HG02763 (cell line): Measurements from ENCODE around the gene GNAT3.

ENCODE experiments used
- ATAC-seq: cut with Tn5 transposase; IDR thresholded peaks from one replicate; pipeline ENCODE4 v1.9.1; 2021; ENCODE audit warnings: mild to moderate bottlenecking, moderate library complexity; ENCODE audit not compliant: unreplicated experiment

The GNAT3 gene

DNA sequence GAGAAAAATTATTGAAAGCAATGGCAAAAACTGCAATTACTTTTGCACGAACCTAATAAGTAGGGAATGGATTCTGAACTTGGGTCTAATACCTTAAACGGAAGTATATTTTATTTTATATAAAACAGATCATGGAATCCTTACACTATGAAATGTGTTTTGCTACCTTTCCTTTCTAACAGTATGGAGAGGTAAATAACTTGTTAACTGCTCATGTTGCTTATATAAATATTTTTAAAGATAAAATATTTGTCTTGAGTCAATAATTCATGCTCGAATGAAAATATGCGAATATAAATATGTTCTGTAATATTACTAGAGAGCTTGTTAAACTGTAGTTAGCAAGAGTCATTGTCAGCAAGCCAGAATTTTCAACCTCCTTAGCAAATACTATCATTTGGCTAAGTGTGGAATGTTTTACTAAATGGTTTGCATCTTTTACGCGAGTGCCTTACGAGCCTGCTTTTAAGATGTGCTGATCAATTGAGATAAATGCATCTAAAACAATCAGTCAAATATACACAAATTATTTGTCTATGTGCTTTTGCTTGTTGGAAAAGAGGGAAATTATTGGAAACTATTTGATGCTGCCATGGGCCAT is 5.9 kb downstream of the GNAT3 start:
- ATAC-seq = no peak

DNA sequence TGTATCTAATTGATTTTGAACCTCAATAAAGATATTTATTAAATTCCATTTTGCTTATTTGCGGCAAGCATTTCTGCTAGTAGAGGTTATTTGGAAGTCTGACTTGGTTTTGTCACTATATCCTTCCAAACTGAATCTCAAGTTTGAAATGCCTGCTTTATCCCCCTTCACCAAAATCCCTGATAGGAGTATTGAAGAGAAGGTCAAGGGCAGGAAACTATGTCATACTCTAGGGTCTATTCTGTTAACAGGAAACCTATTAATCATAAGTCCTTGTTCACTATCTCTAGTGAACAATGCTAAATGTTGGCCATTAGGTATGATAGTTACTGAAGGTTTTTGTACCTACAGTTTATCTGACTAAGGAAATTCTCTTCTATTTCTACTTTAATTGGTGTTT is 11.5 kb downstream of the GNAT3 start:
- ATAC-seq = no peak

DNA sequence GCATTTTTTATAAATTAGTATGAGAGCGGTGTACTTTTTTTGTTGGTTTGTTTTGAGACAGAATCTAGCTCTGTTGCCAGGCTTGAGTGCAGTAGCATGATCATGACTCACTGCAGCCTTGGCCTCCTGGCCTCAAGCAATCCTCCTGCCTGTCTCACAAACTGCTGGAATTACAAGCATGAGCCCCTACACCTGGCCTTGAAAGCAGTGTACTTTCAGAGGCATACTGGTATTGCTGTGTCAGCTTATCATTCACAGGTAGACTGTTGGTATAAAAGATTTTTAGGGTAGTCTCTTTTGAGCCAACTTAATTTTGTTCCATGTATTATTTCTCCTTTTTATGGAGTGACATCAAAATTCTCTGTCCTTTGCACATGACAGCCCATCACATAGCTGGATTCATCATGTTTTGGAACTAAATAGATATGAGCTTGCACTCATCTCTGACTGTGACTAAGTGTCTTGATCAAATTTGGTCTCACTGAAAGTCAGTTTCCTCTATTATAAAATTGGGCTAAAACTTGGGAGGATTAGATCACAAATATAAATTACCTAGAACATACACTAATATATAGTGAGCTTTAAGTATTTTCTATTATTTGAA is 12.4 kb downstream of the GNAT3 start:
- ATAC-seq = no peak

DNA sequence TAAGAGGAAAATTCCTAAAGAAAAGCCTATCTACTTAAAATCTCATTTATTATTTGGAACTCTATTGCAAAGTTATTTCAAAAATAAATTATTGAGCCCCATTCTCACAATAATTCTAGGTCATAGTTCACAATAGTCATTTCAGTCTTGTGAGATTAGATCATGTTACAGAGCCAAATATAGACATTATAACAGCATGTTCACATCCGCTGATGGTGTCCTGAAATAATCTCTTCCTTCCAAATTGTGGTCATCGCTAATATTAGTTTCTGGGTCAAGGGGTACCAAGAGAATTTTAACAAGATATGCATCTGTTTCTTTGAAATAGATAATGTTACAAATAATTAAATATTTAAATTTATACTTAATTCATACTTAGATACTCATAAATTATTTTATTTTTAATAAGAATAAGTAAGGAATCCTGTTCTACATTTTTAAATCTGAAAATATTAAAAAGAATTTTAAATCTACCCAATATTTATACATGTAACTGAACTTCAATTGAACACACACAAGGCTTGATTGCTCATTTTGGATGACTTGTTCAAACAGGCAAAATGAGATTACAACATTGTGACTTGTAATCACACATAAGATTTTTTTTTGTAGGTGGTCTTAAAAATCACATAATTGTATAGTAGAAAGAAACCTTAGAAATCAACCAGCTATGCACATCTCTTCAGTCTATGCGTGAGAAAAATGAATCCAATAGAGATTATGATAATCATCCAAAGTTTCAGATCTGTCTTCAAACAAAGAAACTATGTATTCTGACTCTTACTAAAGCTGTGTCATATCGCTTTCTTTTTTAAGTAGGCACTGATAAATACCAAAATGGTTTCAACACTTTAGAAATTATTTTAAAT is 13.1 kb downstream of the GNAT3 start:
- ATAC-seq = no peak

DNA sequence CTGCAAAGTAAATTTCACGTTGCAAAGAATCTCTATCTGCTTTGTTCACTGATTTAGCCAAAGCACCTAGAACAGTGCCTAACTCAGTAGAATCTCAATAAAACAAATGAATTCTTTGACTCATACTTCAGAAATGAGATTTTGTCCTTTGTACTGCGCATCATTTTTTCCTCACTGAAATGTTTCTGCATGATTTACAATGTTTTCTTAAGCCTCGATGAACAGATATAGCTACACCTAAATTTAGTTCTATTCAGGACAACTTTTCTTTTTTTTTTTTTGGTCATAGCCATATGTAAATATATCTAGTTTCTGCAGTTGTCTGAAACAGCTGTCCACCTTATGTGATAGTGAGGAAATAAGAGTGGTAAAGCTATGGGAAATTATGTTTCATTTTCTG is 15.3 kb downstream of the GNAT3 start:
- ATAC-seq = no peak

DNA sequence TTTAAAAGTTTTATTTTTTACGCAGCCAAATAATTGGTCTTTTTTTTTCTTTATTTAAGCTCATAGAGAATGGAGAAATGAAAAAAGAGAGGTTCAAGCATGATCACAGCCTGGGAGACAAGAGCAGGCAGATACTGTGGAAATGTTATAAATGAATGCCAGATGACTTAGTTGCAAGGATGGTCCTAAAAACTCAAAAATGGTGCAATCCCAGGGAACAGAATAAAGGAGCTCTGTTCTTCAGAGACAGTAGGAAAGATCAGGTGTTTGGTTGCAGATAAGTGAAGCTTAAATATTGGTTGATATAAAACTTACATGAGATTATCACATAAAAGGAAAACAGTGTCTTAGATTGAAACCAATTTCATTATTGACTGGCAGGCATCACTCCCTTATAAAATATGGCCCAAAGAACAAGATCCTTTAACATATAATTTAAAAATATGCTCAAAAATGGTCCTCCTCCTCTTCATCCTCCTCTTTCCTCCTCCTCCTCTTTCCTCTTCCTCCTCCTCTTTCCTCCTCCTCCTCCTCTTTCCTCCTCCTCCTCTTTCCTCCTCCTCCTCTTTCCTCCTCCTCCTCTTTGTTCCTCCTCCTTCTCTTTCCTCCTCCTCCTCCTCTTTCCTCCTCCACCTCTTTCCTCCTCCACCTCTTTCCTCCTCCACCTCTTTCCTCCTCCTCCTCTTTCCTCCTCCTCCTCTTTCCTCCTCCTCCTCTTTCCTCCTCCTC is 18.6 kb downstream of the GNAT3 start:
- ATAC-seq = no peak

DNA sequence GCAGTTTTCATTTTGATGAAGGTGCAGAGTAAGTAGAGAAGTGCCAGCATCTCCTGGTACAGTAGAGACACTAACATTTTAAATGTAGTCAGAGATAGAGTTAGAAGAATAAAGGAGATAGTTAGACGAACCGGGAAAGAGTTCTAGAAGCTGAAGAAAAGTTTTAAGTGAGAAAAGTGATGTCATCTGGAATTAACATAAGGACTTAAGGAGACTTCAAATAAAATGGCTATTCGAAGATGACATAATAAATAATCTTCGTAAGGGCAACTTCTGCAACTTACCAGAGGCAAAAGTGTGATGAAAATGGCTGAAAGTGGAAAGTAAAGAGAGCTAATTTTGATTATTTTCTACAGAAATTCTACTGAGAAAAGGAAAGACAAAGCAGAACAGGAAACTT is 20.4 kb downstream of the GNAT3 start:
- ATAC-seq = no peak

DNA sequence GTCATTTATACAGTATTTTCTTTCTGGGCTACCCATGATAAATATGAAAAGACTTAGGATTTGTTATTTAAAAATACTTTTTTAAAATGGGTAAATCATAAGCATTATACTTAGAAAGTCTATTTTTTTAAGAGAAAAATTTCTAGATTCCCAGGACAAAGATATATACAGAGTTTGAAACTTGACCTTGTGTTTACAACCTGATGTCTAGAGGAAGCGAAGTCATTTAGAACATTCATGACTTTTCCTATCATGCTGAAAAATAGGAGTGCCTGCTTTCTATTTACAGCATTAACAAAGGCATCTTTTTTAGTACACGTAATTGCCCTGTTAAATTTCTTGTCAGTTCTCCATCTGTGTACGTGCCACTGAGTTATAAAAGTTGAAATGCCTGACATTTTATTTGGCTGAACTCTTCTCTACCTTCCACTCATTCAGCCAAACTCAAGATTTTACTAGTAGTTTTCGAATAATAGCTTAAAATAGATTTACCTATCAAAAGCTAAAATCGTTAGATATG is 23.0 kb downstream of the GNAT3 start:
- ATAC-seq = no peak

DNA sequence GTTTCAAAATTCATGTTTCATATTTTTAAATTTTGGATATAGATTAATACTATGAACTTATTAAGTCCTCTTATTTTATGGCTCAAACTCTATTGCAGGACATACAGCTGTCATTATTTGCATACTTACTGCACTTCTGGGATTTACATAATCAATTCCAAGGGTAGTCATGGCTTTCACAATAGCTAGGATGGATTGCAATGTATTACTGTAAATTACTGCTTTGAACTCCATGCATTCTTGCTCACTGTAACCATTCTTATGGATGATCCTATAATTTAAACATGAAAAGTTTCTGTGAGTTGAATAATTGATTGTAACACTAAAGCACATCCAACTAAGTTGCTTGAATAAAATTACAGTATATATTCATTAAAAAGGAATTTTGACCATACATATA is 23.5 kb downstream of the GNAT3 start:
- no peak for ATAC-seq

DNA sequence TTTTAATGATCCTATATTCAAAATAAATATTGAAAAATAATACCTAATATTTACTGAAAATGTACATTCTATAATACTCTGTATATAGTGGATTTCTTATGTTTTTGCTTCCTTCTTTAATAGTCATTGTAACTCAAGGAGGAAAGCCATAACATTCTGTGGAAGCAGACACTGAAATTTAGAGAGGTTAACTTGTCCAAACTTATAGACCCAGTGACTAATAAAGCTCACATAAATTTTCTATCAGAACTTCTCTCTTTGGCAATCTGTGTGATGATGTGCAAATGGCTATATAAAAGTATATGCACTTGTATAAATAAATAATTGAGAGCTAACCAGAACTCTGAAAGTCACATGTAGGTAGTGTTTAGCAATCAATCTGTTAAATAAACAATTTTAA is 26.1 kb downstream of the GNAT3 start:
- no peak for ATAC-seq

DNA sequence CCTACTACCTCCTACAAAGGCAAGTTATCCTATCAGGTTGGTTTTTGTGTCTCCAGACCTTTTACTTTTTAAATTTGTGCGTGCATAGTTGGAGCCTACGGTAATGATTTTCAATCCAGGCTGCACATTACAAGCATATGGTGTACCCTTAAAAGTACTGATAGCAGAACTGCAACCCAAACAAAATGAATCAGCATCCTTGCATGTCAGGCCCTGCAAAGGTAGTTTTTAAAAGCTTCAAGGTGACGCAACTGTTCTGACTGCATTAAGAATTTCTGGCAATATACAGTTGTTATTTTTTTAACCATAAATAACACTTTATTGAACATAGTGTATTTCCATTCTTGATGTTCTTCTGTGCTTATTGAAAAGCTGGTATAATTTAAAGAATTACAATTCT is 28.9 kb downstream of the GNAT3 start:
- ATAC-seq = no peak

DNA sequence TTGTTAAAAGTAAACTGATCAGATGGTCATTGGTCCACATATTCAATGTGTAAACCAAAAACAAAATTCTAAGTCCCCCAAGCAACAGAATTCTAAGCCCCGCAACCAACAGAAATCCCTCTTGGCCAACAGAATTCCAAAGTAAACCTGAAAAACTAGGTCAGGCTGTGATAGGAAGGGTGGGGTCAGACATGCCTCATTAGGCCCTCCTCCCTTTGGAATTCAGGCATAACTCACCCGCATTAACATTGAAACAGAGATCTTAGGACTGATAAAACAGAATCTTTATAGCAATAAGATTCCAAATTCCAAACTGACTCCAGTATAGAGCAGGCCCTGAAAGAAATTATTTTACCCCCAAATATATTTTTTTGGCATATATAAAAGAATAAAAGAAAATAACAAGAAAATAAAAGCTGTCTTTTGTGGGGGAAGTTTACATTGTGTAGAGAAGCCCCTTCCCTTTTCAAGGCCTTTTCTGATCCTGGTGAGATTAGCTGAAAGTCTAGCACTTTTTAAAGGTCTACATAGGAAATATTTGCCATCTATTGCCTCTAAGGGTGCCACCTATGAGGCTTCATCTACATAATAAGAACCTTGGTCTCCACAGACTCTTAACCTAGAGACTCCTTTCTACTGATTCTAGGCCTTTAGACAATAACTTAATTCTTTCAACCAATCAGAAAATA is 30.5 kb downstream of the GNAT3 start:
- no peak for ATAC-seq

DNA sequence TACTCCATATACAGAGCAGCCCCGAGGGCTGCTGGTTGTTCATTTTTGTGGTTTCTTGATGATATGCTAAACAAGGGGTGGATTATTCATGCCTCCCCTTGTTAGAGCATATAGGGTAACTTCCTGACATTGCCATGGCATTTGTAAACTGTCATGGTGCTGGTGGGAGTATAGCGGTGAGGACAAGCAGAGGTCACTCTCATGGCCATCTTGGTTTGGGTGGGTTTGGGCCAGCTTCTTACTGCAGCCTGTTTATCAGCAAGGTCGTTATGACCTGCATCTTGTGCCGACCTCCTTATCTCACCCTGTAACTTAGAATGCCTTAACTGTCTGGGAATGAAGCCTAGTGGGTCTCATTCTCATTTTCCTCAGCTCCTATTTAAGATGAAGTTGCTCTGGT is 31.3 kb downstream of the GNAT3 start:
- ATAC-seq = no peak

DNA sequence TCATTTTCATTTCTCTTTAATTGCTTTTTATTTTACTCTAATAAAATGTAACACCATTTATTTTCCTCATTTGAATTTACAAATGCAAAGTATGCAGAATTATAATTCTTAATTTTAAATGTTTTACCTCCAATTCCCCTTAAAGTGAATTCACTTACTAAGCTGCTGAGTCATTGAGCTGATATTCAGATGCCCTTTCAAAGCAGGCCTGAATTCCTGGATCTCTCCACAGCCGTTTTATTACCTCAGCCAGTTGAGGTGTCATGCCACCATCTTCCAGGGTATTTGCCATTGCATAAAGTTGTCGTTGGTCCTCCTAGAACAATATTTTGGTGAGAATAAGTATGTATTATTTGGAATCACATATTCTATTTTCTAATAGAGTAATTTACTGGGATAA is 33.2 kb downstream of the GNAT3 start:
- no peak for ATAC-seq

DNA sequence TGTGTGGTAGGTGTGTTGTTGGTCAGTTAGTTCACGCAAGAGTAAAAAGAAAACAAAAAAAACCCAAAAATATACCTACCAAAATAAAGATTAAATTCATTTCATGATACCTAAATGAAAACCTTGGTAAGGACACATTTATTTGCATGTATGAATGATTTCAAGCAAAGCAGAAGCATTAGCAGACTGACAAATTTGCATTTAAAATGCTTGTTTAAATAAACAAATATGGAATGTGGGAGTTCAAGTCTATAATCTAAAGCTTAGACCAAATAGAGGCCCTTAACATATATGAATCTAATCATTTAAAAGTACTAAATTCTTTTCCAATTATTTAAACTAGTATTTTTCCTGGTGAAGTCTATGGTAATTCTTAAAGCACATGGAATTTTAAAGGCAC is 35.8 kb downstream of the GNAT3 start:
- ATAC-seq = no peak

DNA sequence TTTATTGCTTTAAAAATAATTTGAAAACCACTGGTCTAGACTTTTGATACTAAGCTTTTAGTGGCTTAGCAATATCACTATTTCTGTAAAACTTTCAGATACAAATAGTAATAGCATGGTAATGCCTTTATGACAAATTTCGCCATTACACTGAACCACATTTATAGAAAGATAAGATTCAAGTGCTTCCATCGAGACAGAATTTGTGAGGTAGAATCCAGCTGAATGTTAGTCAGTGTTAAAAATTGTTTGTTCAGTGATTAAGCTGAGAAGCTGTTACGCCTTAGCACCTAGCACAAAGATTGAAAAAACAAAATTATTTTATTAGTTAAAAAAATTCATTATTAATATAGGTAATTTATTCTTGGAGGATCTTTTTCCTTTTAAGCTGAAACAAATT is 36.5 kb downstream of the GNAT3 start:
- no peak for ATAC-seq

DNA sequence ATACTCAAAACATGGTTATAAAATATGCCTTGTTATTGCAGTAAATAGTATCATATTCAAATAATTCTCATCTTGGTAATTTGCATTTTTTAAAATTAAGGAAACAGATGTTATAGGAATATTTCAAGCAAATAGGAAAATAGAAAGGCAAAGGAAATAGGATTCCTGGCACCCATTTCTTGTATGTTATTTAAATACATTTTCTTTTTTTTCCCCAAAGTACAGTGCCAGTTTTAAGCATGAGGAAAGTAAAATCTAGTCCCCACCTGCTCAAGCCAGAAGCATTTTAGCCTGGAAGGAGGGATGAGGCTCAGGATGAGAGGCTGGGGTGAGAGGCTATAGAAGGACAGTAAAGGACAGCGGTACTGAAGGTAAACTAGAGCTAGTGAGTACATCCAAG is 38.1 kb downstream of the GNAT3 start:
- ATAC-seq = no peak

DNA sequence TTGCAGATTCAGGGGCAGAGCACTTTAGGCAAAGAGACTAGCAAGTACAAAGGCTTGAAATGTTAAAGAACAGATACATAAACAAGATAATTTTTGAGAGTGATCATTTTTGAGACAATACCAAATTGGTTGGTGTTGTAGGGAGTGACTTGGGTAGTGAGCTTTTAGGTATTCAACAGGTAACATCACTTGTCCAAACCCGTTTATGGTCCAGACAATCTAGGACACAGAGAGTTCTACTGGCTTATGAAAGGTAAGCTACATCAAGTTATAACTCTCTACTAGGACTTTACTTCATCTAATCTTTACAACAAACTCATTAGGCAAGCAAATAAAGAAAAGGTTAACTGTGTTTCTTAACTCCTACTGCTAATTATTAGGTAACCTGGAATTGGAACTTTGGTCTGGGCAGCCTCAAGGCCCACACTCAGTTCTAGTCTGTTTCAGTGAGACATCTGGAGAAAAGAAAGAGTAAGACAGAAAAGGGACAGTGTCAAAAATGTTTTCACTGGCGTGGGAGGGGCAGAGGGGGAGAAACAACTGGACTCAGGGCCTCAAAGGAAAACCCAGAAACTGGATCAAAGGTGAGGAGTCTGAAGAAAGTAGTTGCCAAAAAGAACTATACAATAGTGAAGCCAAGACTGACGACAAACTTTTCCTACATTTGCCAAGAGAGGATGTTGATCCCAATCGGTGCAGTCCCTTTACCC is 39.2 kb downstream of the GNAT3 start:
- ATAC-seq = no peak

DNA sequence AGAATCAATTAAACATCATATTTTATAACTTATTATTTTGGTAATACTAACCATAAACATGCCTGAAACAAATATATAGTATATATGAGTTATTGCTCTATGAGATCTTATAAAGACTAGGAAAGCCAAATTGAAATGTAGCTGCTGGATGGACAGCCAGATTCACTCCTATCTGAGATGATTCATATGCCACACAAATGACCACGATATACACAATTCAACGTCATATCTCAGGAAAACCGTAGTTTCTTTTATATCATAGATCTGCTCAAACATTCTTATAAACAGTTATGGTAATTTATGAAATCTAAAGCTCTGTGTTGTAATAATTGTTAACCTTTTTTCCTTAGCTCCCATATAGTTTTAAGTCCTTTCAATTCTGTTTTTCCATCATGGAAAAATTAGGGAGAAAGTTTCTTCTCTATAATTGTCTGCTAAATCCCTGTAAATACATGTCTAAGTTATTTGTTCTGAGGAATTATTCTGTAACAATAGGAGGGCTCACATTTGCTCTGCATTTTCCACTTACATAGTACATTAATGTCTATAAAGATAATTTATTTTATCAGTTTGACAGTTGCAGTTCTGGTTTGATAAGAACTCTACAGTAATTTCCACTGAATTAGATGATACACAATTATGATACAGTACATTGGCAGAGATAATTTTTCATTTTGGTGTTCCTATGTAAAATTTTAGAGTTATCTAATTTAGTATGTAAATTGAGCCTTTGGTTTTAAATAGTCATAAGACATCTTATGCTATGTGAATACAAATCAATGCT is 42.7 kb downstream of the GNAT3 start:
- no peak for ATAC-seq
